Right atrium auricular region (tissue), 2 donors: Measurements from ENCODE around the gene ROM1. TPM values are rescaled to one million over a fixed set of nuclear protein-coding genes. Genes with fewer than 3 reads are reported as not detected.

Experiments used
- DNase-seq: peaks from one replicate; pipeline ENCODE4 v3.0.0-alpha.2; 2019; ENCODE audit warnings: low spot score
- H3K27ac ChIP-seq, 2 donors: fragments of 200-600 bp; sonication (generic); 1 replicate in 1 of 2; 2 replicates in 1 of 2; pipeline ENCODE4 v1.5.1; 2016 to 2019
- H3K27me3 ChIP-seq, 2 donors: fragments of 200-600 bp; sonication (generic); one replicate each; pipeline versions ENCODE4 v1.5.1 to v1.6.0; 2017 to 2019
- H3K36me3 ChIP-seq: fragments of 200-600 bp; sonication (generic); one replicate; pipeline ENCODE4 v1.5.1; 2016
- H3K4me1 ChIP-seq, 2 donors: fragments of 200-600 bp; sonication (generic); one replicate each; pipeline versions ENCODE4 v1.5.1 to v1.6.0; 2017 to 2019
- H3K4me3 ChIP-seq, 2 donors: fragments of 200-600 bp; sonication (generic); 1 replicate in 1 of 2; 2 replicates in 1 of 2; pipeline ENCODE4 v1.5.1; 2017 to 2019; ENCODE audit warnings: mild to moderate bottlenecking in 1 of 2, moderate library complexity in 1 of 2
- H3K9me3 ChIP-seq, 2 donors: fragments of 200-600 bp; sonication (generic); one replicate each; pipeline ENCODE4 v1.5.1; 2019
- CTCF ChIP-seq, 2 donors: fragments of 200-600 bp; sonication (generic); IDR thresholded peaks; one replicate each; pipeline ENCODE4 v1.5.1; 2019; ENCODE audit warnings: antibody characterized with exemption in 2 of 2
- microRNA-seq, 2 donors: library from miRNA; unstranded; fragments of <30 nt; microRNA quantifications; one replicate each; pipeline ENCODE4, GENCODE V29; 2016 to 2017; ENCODE audit warnings: borderline number of aligned reads in 2 of 2, borderline replicate concordance in 1 of 2
- total RNA-seq, 2 donors: library from RNA; depleted of rRNA; stranded (reverse); fragments of >200 nt; gene quantifications; one replicate each; pipeline ENCODE4 v1.1.0, GENCODE V29; 2016

The ROM1 gene
- total RNA-seq, 2 donors from 2014 or later, result 3.2 to 5.3 TPM

- Histone ChIP-seq H3K9me3 (no peaks in the 10 kb centered on the region), H3K4me3 (no peak overlapping the region), H3K4me1 (peaks cover 0 to 8% of the 10 kb centered on the region in 2 donors), H3K27ac (no peak overlapping the region), H3K27me3 (no peaks in the 10 kb centered on the region), H3K36me3 (no peaks in the 10 kb centered on the region)
- no peak for DNase-seq
- no peak for TF ChIP-seq CTCF (IDR thresholded peaks at IDR 0.05)
These were observed 43.9 kb downstream of the ROM1 start for GRCh38 chr11:62656796-62657429.

- peaks cover 19% of the 10 kb centered on the region for H3K36me3 ChIP-seq
- DNase-seq, result no peak
- peak overlapping the region; percentile 79 to 89 for H3K27ac ChIP-seq
- peaks cover 0 to 35% of the 10 kb centered on the region in 2 donors for H3K4me1 ChIP-seq
- peak overlapping the region; percentile 54 to 93 for H3K4me3 ChIP-seq
- no peak for TF ChIP-seq CTCF (IDR thresholded peaks at IDR 0.05)
- H3K27me3 ChIP-seq, result no peaks in the 10 kb centered on the region
- no peaks in the 10 kb centered on the region for H3K9me3 ChIP-seq
These were observed 51.5 kb downstream of the ROM1 start for GRCh38 chr11:62664405-62665074.

Small RNA genes lying within 50 kb of the gene (microRNA-seq; reads per million reads assigned to microRNA genes)
- 0.71 to 2.1 reads per million in 2 donors for gene MIR6747

Other genes with a start within 250 kb of the ROM1 start
- gene SCGB1A1, start 194.2 kb upstream of the ROM1 start, total RNA-seq, result not detected
- 100 to 1,000 TPM; 270 to 441 TPM for gene AHNAK, start 66.5 kb upstream of the ROM1 start, total RNA-seq
- gene EEF1G, start 39.4 kb upstream of the ROM1 start, total RNA-seq, result 1,000 to 10,000 TPM in 1 of 2 donors, 100 to 1,000 TPM in 1; 707 to 1,175 TPM
- gene TUT1, start 21.7 kb upstream of the ROM1 start, total RNA-seq, result 1 to 10 TPM; 5.4 to 5.7 TPM
- gene MTA2, start 11.4 kb upstream of the ROM1 start, total RNA-seq, result 10 to 100 TPM; 30.0 to 40.5 TPM
- 10 to 100 TPM; 15.8 to 21.3 TPM for gene EML3, start 482 bp upstream of the ROM1 start, total RNA-seq
- gene B3GAT3, start 8.7 kb downstream of the ROM1 start, total RNA-seq, result 10 to 100 TPM; 12.7 to 14.0 TPM
- gene GANAB, start 33.4 kb downstream of the ROM1 start, total RNA-seq, result 10 to 100 TPM; 71.8 to 78.0 TPM
- 10 to 100 TPM; 12.1 to 19.8 TPM for gene INTS5, start 40.0 kb downstream of the ROM1 start, total RNA-seq
- gene C11orf98, start 52.0 kb downstream of the ROM1 start, total RNA-seq, result 10 to 100 TPM; 40.1 to 44.0 TPM
- gene CSKMT, start 52.1 kb downstream of the ROM1 start, total RNA-seq, result 1 to 10 TPM in 1 of 2 donors, under 1 TPM in 1; 0.41 to 3.7 TPM
- 1 to 10 TPM; 5.0 to 8.7 TPM for gene UQCC3, start 58.4 kb downstream of the ROM1 start, total RNA-seq
- 1 to 10 TPM; 2.3 to 2.4 TPM for gene LBHD1, start 59.0 kb downstream of the ROM1 start, total RNA-seq
- 100 to 1,000 TPM in 1 of 2 donors, 10 to 100 TPM in 1; 77.4 to 116 TPM for gene UBXN1, start 65.8 kb downstream of the ROM1 start, total RNA-seq
- gene LRRN4CL, start 76.3 kb downstream of the ROM1 start, total RNA-seq, result 1 to 10 TPM; 1.5 to 3.0 TPM
- gene BSCL2, start 94.2 kb downstream of the ROM1 start, total RNA-seq, result 10 to 100 TPM; 18.6 to 23.0 TPM
- gene GNG3, start 94.4 kb downstream of the ROM1 start, total RNA-seq, result not detected
- gene HNRNPUL2, start 114.2 kb downstream of the ROM1 start, total RNA-seq, result 10 to 100 TPM; 12.2 to 15.6 TPM
- 10 to 100 TPM in 1 of 2 donors, 1 to 10 TPM in 1; 9.6 to 11.4 TPM for gene TTC9C, start 115.2 kb downstream of the ROM1 start, total RNA-seq
- gene ZBTB3, start 140.9 kb downstream of the ROM1 start, total RNA-seq, result 1 to 10 TPM; 5.1 to 7.8 TPM
- 10 to 100 TPM; 32.9 to 34.8 TPM for gene POLR2G, start 148.3 kb downstream of the ROM1 start, total RNA-seq
- gene TAF6L, start 158.1 kb downstream of the ROM1 start, total RNA-seq, result 1 to 10 TPM; 5.8 to 9.5 TPM
- gene TMEM179B, start 174.1 kb downstream of the ROM1 start, total RNA-seq, result 10 to 100 TPM; 42.5 to 44.8 TPM
- 10 to 100 TPM; 27.7 TPM for gene TMEM223, start 178.7 kb downstream of the ROM1 start, total RNA-seq
- 10 to 100 TPM; 33.9 to 35.9 TPM for gene NXF1, start 192.2 kb downstream of the ROM1 start, total RNA-seq
- 10 to 100 TPM; 15.2 to 24.7 TPM for gene STX5, start 218.8 kb downstream of the ROM1 start, total RNA-seq
- not detected for gene TEX54, start 219.6 kb downstream of the ROM1 start, total RNA-seq
- gene WDR74, start 226.3 kb downstream of the ROM1 start, total RNA-seq, result 10 to 100 TPM; 17.8 to 26.8 TPM